Kidney tubule cell (primary cell): ENCODE data around the gene STAM.
"Not testable (repeated sequence)": the region's sequence is repeated elsewhere in the genome, so short reads cannot be mapped to it uniquely, and the experiment has no call there.

Experiments
- DNase-seq: peaks from one replicate; pipeline ENCODE4 v3.0.0-alpha.2; 2018; ENCODE audit warnings: low spot score

Gene STAM

DNA sequence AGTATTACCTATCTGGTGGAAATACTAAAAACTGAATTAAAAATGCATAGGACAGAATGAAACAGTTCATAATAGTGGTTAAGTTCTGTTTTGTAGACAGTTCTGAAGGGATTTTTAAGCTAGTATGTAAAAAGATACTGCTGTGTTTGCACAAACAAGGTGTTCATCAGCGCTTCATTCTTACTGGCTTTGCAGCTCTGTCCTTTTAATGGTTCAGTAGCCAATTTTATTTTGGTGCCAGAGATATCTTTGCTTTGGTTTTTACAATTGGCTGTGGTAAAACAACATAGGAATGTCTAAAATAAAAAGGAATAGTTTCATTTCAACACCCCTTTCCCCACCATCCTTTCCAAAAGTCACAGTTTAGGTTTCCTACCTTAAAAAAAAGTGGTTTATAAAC lies 33.0 kb downstream of the STAM start:
- DNase-seq, result no peak

DNA sequence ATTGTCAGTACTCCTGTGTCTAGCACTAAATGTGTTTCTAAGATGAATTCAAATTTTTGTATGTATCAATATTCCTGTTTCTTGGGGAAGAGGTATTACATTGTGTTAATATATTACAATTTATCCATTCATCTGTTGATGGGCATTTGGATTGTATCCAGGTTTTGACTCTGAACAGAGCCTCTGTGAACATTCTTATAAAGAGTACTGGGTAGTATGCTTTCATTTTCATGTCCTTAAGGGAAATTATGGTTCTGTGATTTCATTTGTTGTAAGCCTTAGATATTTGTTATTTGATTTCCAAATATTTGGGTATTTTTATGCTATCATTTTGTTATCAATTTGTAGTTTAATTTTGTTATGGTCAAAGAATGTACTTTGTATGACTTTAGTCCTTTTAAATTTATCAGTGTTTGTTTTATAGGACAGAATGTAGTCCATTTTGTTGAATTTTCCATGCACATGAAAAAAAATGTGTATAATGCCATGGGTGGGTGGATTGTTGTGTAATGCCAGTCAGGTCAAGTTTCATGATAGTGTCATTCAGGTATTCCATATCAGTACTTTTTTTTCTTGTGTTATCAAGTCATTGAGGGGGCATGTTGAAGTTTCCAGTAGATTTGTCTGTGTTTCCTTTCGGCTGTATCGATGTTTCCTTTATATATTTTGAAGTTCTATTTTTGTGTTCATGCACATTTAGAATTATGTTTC lies 38.4 kb downstream of the STAM start:
- no peak for DNase-seq

DNA sequence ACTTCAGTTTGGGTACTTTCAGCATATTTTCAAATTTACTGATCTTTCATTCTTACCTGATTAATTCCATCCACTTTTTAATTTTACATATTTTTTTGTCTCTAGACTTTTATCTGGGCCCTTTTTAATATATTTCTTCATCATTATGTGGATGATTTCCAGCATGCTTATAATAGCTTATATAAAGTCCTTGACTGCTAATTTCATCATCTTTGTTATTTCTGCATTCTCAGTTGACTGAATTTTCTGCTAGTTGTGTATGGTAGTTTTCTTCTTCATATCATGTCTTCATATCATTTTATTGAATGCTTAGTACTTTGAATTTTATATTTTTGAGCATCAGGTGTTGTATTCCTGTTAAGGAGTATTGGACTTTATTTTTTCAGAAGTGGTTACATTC lies 39.6 kb downstream of the STAM start:
- no peak for DNase-seq

DNA sequence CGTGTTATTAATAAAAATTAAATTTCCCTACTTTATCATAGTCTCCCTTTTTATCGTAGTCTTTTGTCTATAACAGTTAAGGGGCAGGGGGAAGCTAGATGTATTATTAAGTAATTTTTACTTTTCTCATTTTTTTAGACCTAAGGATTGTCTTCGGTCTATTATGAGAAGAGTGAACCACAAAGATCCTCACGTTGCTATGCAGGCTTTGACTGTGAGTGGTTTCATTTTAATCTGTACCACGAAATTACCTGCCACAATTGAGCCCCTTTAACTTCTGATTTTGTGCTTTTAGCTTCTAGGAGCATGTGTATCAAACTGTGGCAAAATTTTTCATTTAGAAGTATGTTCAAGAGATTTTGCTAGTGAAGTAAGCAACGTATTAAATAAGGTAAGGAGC lies 40.6 kb downstream of the STAM start:
- no peak for DNase-seq

DNA sequence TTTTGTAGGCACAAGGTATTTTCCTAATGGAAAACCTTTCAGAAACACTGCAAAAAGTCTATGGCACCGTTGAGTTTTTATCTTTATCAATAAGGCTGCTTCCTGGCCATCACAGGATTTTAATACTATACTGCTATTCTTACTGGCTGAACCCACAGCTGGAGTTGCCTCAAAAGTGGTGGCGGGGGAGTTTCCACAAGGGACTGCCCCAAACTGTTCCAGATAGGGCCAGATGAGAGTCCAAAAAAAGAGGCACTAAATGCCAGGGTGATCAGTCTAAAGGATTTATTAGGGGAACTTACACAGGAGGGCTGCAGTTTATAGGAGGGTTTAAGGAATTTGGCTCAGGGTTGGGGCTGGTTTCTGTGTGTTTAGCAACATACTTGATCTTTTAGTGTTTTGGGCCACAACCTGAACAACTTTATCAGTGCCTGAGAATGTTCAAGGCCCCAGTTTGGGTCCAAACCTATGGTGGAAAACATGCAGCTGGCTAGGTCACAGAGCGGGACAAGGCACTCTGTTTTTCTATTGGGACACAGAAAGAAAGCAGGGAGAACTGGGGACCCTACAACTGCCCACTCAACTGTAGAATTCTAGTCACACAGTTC lies 41.4 kb downstream of the STAM start:
- DNase-seq, result no peak

DNA sequence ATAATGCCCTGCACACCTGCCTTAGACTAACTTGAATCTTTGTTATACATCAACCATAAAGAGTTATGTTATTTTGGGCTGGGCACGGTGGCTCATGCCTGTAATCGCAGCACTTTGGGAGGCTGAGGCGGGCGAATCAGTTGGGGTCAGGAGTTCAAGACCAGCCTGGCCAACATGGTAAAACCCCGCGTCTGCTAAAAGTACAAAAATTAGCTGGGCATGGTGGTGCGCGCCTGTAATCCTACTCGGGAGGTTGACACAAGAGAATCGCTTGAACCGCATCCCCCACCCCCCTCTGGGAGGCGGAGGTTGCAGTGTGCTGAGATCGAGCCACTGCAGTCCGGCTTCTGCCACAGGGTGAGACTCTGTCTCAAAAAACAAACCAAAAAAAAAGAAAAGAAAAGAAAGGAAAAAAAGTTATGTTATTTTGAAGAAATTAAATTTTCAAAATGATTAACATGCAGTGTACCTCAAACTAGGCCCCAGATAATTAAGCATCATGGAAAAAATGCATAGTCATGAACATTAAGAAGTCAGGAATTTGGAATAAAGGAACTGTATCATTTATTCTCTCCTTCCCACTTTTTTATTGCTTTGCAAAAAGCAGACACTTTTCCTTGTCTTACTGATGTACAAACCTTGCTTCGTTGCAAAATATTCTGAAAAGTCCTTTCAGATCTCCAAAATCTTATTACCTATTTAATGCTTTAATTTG lies 43.3 kb downstream of the STAM start:
- DNase-seq, result no peak

DNA sequence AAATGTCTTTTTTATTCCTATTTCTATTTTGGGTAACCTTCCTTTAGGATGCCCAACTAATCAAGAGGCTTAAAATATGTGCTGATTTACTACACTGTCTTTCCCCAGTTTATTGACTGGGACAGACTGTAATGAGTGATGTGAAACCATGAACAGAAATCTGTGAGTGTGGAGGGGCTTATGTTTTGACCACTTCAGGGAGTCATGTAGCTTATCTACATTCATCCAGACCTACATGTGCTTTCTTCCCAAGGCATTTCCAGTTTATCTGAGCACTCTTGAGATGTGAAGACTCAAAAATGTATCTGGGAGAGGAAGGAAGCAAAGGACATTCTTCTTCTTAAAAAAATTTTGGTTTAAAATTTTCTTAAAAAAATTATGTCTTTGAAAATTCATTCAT lies 45.2 kb downstream of the STAM start:
- no peak for DNase-seq

DNA sequence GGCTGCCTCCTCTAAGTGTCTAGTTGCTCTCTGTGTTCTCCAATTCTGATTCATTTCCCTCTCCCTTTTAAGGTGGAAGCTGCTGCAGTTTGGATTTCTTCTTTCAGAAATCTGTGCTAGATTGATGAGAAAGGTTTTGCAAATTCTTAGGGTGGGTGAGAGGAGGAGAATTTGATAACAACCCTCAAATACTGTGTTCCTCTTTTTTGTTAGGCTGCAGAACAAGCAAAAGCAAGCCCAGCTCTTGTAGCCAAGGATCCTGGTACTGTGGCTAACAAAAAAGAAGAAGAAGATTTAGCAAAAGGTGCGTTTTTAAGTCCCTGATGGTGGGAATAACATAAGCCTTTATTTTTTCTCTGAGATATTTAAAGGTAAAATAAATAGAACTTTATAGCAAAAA lies 49.1 kb downstream of the STAM start:
- DNase-seq, result no peak

DNA sequence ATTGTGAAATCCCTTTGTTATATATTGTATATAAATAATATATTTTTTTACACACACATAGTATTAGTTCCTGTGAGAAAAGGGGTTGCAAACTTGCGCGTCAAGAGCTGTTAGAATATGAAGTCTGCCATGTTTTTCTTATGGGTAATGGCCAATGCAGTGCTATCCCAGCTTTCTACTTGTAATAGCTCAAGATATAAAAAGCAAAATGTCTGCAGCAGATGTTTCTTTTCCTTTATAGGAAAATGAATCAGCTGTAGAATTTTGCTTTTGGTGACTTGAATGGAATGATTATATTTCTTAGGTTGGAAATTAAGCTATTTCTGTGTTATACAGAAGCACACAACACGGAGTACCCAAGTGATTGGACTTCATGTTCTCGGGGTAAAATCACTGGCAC lies 54.7 kb downstream of the STAM start:
- no peak for DNase-seq

DNA sequence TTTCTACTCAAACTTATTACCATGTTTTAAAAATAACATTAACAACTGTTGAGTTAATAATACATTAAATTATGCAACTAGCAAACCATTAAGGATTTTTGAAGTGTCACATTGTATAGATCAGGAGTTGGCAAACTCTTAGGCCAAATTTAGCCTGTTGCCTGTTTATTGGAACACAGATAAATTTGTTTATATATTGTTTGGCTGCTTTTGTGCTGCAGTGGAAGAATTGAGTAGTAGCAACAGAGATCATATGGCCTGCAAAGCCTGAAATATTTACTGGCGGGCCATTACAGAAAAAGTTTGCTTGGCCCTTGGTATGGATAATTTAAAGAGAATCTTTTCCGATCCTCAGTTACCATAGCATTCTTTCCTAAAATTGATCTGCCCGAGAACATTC lies 57.4 kb downstream of the STAM start:
- DNase-seq, result no peak

DNA sequence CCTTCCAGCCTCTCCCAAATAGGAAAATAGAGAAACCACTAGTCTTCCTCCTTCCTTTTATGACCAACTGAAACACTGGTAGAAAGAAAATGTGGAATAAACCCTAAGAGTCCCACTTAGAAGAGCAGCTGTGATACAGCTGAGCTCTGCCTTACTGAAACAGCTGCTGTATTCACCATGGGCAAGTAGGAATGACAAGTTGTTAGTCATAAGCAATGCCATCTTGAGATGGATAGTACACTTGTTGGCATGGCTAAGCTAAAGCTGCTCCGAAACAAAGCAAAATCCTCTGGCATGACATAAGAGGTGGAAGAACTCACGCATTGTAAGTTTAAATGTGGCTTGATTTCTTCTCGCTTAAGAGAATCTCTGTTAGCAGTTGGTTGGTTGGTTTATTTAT lies 59.8 kb downstream of the STAM start:
- DNase-seq, result no peak

DNA sequence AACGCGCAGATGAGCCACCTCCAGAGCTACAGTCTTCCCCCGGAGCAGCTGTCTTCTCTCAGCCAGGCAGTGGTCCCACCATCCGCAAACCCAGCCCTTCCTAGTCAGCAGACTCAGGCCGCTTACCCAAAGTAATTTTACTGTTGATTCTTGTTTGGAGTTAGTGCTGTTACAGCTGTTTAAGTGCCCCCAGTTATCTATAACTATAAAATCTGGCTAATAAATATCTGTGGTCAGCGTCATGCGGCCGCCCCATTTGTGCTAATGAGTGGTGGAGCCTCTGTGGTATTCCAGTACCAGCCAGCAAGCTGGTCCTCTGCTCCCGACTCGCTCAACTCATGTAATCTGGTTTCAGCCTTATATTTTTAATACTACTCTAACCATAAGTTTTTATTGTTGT lies 64.9 kb downstream of the STAM start:
- no peak for DNase-seq

DNA sequence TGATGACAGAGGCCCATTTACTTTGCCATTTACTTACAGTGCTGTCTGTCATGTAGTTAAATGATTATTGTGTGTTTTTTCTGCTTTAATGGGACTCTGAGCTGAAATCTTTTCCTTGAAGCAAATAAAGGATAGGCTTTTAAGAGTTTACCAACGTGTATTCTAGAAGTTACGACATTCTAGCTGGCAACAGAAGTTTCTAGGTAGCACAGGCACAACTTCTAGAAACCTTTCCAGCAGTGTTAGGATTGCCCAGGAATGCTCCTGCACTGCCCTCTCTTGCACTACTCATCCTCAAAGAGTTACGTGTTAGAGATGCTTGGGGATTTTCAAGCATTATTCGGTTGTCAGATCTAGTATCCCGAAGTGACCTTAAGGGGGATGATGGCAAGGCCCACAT lies 65.5 kb downstream of the STAM start:
- DNase-seq, result no peak

DNA sequence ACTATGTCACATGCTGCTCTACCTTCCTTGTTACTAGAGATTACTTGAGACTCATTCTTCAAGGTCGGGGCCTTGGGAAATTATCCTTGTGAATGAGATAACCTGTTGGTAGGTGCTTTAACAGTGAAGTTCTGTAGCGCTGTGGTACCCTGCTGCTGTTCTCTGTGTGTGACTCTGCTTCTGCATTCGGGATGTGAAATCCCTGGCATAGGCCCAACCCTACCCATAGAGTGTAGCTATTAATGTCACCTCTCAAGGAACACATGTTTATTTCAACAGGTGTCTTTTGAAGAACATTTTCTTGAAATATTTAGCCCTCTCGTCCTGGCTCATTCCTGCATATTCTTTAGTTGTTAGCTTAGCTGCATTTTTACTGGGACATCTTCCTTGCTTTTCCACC lies 66.2 kb downstream of the STAM start:
- no peak for DNase-seq

DNA sequence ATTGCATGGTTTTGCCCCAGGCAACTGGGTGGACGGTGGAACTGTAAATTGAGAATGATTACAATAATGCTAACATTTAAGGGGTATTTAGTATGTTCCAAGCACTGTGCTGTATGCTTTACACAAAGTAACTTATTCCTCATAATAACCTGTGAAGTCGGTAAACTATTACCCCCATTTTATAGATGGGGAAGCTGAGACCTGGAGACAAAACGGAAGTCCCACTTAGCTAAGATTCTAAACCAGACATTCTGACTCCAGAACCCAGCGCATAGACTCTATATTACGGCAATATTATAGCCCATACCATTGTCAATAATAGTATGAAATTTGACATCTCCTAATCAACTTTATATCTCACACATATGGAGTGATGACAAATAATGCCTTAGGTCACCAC lies 68.1 kb downstream of the STAM start:
- DNase-seq, result no peak

DNA sequence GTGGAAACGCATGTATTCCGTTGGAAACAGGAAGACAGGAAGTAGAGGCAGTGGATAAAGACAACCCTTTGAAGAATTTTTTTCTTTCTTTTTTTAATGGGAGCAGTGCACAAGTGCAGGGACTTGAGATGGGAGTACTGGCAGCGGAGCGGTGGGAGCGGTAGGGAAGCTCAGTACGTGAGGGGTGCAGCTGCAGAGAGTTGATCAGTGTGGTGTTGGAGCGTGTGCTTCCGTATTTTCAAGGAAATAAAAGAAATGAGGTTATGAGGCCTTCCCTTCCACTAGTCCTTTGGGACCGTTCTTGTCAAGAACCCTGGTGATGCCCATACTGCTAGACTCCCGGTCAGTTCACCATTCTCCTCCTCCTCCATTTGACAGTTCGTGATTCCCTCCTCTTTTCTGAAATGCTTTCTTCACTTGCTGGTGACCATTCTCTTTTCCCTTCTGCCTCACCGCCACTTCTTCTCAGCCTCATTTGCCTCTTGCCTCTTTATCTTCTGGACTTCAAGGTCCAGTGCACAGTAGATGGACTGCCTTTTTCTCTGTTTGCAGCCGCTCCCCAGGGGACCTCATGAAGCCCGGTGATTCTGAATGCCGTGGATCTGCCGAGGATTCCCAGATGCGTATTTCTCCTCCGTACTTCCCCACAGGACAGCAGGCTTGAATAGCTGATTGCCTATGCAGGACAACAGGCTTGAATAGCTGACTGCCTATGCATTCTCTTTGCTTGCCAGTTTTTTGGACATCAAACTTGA lies 68.9 kb downstream of the STAM start:
- no peak for DNase-seq

DNA sequence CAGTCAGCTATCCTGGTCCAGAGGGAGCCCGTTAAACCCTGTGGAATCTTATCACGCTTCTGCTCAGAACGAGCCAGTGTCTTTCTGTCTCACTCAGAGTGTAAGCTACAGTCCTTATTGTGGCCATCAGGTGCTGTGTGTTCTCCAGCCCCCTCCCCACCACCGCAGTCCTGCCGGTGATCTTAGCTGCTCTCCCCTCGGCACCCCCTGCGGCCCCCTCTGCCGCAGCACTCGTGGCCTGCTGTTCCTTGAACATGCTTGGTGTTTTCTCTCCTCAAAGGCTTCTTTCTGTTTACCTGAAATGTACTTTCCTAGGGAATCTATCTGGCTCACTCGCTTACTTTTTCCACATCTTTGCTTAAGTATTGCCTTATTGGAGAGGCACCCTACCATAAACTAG lies 69.8 kb downstream of the STAM start:
- no peak for DNase-seq

DNA sequence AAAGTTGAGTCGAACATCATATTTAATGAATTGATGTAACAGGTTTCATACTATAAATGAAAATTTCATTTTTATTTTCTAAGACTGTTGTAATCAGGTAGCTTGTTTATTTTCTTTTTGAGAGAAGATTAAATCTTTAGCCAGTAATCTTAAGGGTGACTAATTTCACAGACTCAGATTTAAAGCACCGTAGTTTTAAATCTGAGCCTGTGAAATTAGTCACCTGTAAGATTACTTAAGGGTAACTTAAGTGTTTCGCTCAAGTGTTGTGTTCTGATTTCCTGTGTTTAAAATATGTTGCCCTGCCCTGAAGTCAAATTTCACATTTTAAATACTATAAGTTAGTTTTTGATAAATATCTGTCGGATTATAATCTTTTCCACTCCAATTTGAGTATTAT lies 72.2 kb downstream of the STAM start:
- no peak for DNase-seq

DNA sequence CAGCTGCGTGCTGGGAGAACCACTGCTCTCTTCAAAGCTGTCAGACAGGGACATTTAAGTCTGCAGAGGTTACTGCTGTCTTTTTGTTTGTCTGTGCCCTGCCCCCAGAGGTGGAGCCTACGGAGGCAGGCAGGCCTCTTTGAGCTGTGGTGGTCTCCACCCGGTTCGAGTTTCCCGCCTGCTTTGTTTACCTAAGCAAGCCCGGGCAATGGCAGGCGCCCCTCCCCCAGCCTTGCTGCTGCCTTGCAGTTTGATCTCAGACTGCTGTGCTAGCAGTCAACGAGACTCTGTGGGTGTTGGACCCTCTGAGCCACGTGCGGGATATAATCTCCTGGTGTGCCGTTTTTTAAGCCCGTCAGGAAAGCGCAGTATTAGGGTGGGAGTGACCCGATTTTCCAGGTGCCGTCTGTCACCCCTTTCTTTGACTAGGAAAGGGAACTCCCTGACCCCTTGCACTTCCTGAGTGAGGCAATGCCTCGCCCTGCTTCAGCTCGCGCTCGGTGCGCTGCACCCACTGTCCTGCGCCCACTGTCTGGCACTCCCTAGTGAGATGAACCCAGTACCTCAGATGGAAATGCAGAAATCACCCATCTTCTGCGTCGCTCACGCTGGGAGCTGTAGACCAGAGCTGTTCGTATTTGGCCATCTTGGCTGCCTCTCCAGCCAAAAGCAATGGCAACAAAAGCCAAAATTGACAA lies 78.5 kb downstream of the STAM start:
- DNase-seq, result not testable (repeated sequence)

DNA sequence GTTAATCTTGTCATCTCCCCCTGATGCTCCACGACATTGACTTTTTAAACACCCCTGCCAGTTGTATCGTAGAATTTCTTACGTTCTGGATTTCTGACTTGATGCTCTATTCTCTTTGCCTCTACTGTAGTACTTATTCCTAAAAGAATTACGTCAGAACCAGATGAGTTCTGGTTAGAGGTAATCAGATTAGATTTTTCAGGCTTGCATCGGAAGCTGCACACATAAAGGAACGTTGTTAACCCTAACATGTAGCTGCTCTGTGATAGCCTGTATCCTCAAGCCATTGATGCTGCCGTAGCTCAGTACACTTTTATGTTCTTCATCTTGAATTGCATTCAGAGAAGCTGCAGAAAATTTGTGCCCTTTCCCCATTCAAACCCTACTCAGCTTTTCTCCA lies 81.8 kb downstream of the STAM start:
- DNase-seq, result no peak

DNA sequence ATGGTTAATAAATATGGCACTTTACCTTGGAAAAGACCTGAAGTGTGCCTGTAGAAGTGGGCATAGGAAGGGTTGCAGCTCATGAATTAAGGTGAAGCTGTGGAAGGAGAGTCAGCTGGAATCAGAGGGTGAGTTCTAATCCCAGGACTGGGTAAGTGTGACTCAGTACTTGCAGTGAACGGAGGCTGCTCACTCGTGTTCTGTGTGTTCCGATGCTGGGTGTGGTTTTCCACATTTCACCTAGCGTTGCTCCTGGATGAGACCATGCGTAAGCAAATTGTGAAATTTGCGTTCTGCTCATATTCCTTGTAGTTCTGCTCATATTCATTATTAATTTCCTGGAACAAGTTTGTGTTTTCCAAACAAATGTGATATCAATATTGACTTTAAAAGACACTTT lies 85.7 kb downstream of the STAM start:
- no peak for DNase-seq

DNA sequence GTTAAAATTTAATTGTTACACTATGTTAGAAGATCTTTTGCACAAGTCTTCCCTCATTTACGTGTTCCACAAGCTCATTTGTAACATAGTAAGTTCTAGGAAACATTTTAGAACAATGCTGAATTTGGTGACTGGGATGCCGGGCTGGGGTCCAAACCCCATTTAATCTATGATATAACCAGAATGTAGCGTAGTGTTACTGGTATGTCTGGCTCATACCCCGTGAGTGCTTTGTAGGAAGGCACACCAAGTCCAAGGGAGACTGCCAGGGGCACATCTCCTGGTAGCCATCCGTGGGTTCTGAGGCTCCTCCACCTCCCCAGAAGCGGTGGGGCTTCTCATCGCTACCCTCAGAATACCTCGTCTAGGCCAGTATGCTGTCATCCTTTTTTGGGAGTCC lies 86.7 kb downstream of the STAM start:
- no peak for DNase-seq
